Stomach (tissue), 9 donors: Measurements from ENCODE around the gene NRG2. TPM values are rescaled to one million over a fixed set of nuclear protein-coding genes. Genes with fewer than 3 reads are reported as not detected.

ENCODE experiments used
- DNase-seq, 2 donors: peaks; one replicate each; pipeline versions ENCODE4 v3.0.0 to v3.0.0-alpha.2; 2013 to 2019
- H3K27ac ChIP-seq, 5 donors: fragments of 200-600 bp in 4 of 5; sonication (generic) in 4 of 5; one replicate each; pipeline ENCODE4 v1.5.1; 2013 to 2019; ENCODE audit warnings: mild to moderate bottlenecking in 1 of 5, moderate library complexity in 1 of 5
- H3K27me3 ChIP-seq, 3 donors: fragments of 200-600 bp; sonication (generic); one replicate each; pipeline ENCODE4 v1.5.1; 2017 to 2019; ENCODE audit warnings: mixed run types in 1 of 3
- H3K36me3 ChIP-seq, 4 donors: fragments of 200-600 bp; sonication (generic); 1 replicate in 3 of 4; 2 replicates in 1 of 4; pipeline ENCODE4 v1.5.1; 2016 to 2019
- H3K4me1 ChIP-seq, 4 donors: fragments of 200-600 bp; sonication (generic); one replicate each; pipeline ENCODE4 v1.5.1; 2016 to 2019
- H3K4me3 ChIP-seq, 4 donors: fragments of 200-600 bp; sonication (generic) in 3 of 4; one replicate each; pipeline ENCODE4 v1.5.1; 2016 to 2019; ENCODE audit warnings: mild to moderate bottlenecking in 1 of 4
- H3K9me3 ChIP-seq, 4 donors: fragments of 200-600 bp; sonication (generic); one replicate each; pipeline ENCODE4 v1.5.1; 2016 to 2019
- CTCF ChIP-seq, 7 experiments: fragments of 450-650 bp in 4 of 7; fragments of 200-600 bp in 3 of 7; sonication (generic) in 3 of 7; IDR thresholded peaks; one replicate each; pipeline ENCODE4 v1.5.1; 2016 to 2019; ENCODE audit warnings: antibody characterized with exemption in 7 of 7, control low read depth in 2 of 7, mild to moderate bottlenecking in 1 of 7
- EP300 ChIP-seq: sonication (generic); formaldehyde crosslinking; IDR thresholded peaks from one replicate; pipeline ENCODE4 v1.6.1; 2017; ENCODE audit warnings: antibody characterized with exemption
- POLR2A ChIP-seq, 4 donors: fragments of 450-650 bp; IDR thresholded peaks; one replicate each; pipeline ENCODE4 v1.6.1; 2016; ENCODE audit warnings: antibody characterized with exemption in 4 of 4, control low read depth in 2 of 4, mild to moderate bottlenecking in 1 of 4, moderate library complexity in 1 of 4
- POLR2AphosphoS5 ChIP-seq, 3 donors: sonication (generic); formaldehyde crosslinking; IDR thresholded peaks; one replicate each; pipeline ENCODE4 v1.6.1; 2016; ENCODE audit warnings: antibody characterized with exemption in 3 of 3
- WGBS, 5 donors: extraction: QIAGEN DNeasy Blood & Tissue Kit in 3 of 5; methylation state at CpG; one replicate each; pipeline versions ENCODE4 v1.1.5 to v1.1.7; 2013 to 2018; 5-methylcytosine and 5-hydroxymethylcytosine counted together
- intact Hi-C: fragments of 100-400 bp; cut with DNase I; formaldehyde crosslinking; loops from one replicate; pipeline ENCODE4 v1.15.1; 2023; ENCODE audit warnings: low total_unique reads
- polyA plus RNA-seq, 3 donors: library from polyadenylated mRNA; stranded (reverse); fragments of 200-250 nt; gene quantifications; one replicate each; pipeline ENCODE4 v1.2.3, GENCODE V29; 2013
- total RNA-seq, 5 donors: library from RNA; depleted of rRNA; stranded (reverse); fragments of >200 nt; gene quantifications; one replicate each; pipeline versions ENCODE4 v1.1.0 to v1.2.3, GENCODE V29; 2014 to 2016
- donor health status: healthy with polysubstance abuse.
- donor health status: Bipolar disorder and iron deficiency.
- donor health status: healthy.

NRG2 gene
- total and polyA plus RNA-seq, 8 donors: 0.25 to 22.2 (median 1.2) TPM; not detected in 1

GRCh38 chr5:139924294-139925215 lies 118.5 kb downstream of the NRG2 start:
- H3K27ac ChIP-seq: no peak overlapping the region
- H3K4me3 ChIP-seq: no peak overlapping the region
- H3K27me3 ChIP-seq: peaks cover 0 to 5% (median 0%) of the 10 kb centered on the region in 3 donors
- intact Hi-C loops: no loop called here
- no peaks in the 10 kb centered on the region for H3K9me3 ChIP-seq
- TF ChIP-seq POLR2AphosphoS5 (IDR thresholded peaks at IDR 0.05) (no peak), EP300 (no peak), POLR2A (IDR thresholded peaks at IDR 0.05) (no peak), CTCF (IDR thresholded peaks at IDR 0.05) (no peak)
- no peaks in the 10 kb centered on the region for H3K4me1 ChIP-seq
- whole genome bisulfite sequencing, 5 donors: 71 to 78% (median 74%) methylated on average over 12 of the region's 12 CpGs
- H3K36me3 ChIP-seq: no peaks in the 10 kb centered on the region
- DNase-seq: peak in 1 of 2 donors; percentile 32

GRCh38 chr5:139919308-139919707 lies 123.8 kb downstream of the NRG2 start:
- no peak for DNase-seq
- H3K27me3 ChIP-seq: no peaks in the 10 kb centered on the region
- 55 to 75% (median 58%) methylated on average over 2 of the region's 2 CpGs for WGBS, 5 donors
- no peak for TF ChIP-seq EP300
- TF ChIP-seq CTCF (IDR thresholded peaks at IDR 0.05): no peak
- TF ChIP-seq POLR2A (IDR thresholded peaks at IDR 0.05): no peak
- no peak for TF ChIP-seq POLR2AphosphoS5 (IDR thresholded peaks at IDR 0.05)
- H3K36me3 ChIP-seq: no peaks in the 10 kb centered on the region
- no peaks in the 10 kb centered on the region for H3K4me1 ChIP-seq
- no peak overlapping the region for H3K27ac ChIP-seq
- H3K4me3 ChIP-seq: no peak overlapping the region
- intact Hi-C loops: no loop called here
- H3K9me3 ChIP-seq: no peaks in the 10 kb centered on the region

GRCh38 chr5:139915834-139916233 lies 127.3 kb downstream of the NRG2 start:
- Histone ChIP-seq H3K4me3 (no peak overlapping the region), H3K9me3 (no peaks in the 10 kb centered on the region), H3K4me1 (no peaks in the 10 kb centered on the region), H3K36me3 (no peaks in the 10 kb centered on the region), H3K27ac (no peak overlapping the region), H3K27me3 (no peaks in the 10 kb centered on the region)
- intact Hi-C loops: no loop called here
- TF ChIP-seq POLR2A (IDR thresholded peaks at IDR 0.05) (no peak), EP300 (no peak), POLR2AphosphoS5 (IDR thresholded peaks at IDR 0.05) (no peak), CTCF (IDR thresholded peaks at IDR 0.05) (no peak)
- no peak for DNase-seq
- 30 to 44% (median 40%) methylated on average over 3 of the region's 3 CpGs for WGBS, 5 donors

- DNase-seq: no peak
- no peak for TF ChIP-seq POLR2AphosphoS5 (IDR thresholded peaks at IDR 0.05)
- no peak for TF ChIP-seq CTCF (IDR thresholded peaks at IDR 0.05)
- TF ChIP-seq POLR2A (IDR thresholded peaks at IDR 0.05): no peak
- no peak for TF ChIP-seq EP300
Observed at GRCh38 chr5:139915266-139915665, 127.8 kb downstream of the NRG2 start.

More at GRCh38 chr5:139915266-139915665, 127.8 kb downstream of the NRG2 start:
- intact Hi-C loops: no loop called here
- no peaks in the 10 kb centered on the region for H3K4me1 ChIP-seq
- H3K27me3 ChIP-seq: no peaks in the 10 kb centered on the region
- no peaks in the 10 kb centered on the region for H3K36me3 ChIP-seq
- WGBS, 5 donors: 69 to 74% (median 70%) methylated on average over 3 of the region's 3 CpGs
- no peaks in the 10 kb centered on the region for H3K9me3 ChIP-seq
- H3K4me3 ChIP-seq: no peak overlapping the region
- H3K27ac ChIP-seq: no peak overlapping the region
